SK-MEL-5 (cell line): ENCODE results near the gene TBC1D24. TPM values are rescaled to one million over a fixed set of nuclear protein-coding genes. Genes with fewer than 3 reads are reported as not detected.
"Not testable (repeated sequence)": the region's sequence is repeated elsewhere in the genome, so short reads cannot be mapped to it uniquely, and the experiment has no call there.

Experiments
- DNase-seq: peaks from one replicate; pipeline ENCODE4 v3.0.0-alpha.2; 2016; ENCODE audit warnings: low read depth, low spot score
- in situ Hi-C: cut with HindIII; loops from 2 replicates; pipeline ENCODE4 v1.10.0; 2016; ENCODE audit warnings: low sequenced_read_pairs, high pct_unique_total_duplicates, low pct_unique_long_range_greater_than_20kb
- polyA plus RNA-seq, 2 experiments: library from polyadenylated mRNA; depleted of rRNA; stranded (reverse); fragments of >200 nt; gene quantifications; 2 replicates each; pipeline ENCODE4 v1.2.3, GENCODE V29; 2015
- total RNA-seq: library from RNA; depleted of rRNA; stranded (reverse); fragments of >200 nt; shearing (Covaris generic); gene quantifications from 2 replicates; pipeline ENCODE4 v1.2.3, GENCODE V29; 2014; rRNA removed

Gene TBC1D24
- 5.7 and 9.3 TPM in 2 replicates for total RNA-seq
- polyA plus RNA-seq (2015; cell fraction: cytosol; rRNA removed): 6.3 and 8.0 TPM in 2 replicates
- 12.2 and 21.0 TPM in 2 replicates for polyA plus RNA-seq (2015; cell fraction: nucleus; rRNA removed)

- peak; percentile 82 for DNase-seq
- in situ Hi-C loops: no loop called here
These were observed at the start of gene TBC1D24 for GRCh38 chr16:2474877-2475412. TSS of gene TBC1D24 (plus strand) at chr16:2475127. CDS start at chr16:2496149, 21,022 bp downstream.

DNA sequence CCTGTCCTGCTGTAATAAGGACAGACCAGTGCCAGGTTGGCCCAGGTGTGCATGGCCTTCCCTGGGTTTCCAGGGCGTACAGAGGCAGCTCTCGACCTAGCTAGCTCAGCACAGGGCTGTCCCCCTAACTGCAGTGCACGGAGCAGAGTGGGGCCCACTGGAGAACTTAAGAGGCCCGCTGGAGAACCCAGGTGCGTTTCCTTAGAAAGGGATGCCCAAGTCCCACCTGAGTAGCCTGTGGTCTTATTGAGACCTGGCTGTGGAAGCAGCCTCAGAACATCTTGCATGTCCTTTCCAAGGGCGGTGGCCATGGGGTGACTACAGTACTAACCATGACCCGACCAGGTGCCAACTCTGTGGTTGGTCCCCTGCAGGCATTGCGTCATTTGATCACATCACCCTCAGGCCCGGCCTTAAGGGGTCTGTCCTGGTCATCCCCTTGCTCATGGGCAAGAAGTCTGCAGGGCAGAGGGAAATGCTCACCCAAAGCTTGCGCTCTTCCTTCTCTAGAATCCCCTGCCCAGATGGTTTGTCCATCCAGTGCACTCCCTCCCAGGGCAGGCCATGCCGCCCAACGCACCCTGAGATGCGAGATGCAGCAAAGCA, 49.0 kb upstream of the TBC1D24 start:
- DNase-seq: no peak
- in situ Hi-C loops: no loop called here

DNA sequence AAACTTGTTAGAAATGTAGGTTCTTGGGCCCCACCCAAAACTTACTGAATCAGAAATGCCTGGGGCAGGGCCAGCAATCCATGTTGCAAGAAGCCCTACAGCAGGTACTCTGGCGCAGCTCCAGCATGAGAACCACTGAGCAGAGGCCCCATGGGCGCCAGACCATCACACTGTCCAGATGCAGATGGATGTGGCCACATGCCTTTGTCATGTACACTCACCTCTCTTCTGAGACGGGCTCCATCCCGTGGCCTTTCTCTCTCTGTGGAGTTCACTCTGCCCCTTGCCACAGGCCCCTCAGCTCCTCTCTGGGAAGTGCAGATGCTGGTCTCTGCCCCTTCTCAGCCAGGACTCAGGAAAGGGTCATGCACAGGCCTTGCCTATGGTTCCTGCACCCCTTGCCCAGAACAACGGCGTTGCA, 48.0 kb upstream of the TBC1D24 start:
- in situ Hi-C loops: no loop called here
- no peak for DNase-seq

DNA sequence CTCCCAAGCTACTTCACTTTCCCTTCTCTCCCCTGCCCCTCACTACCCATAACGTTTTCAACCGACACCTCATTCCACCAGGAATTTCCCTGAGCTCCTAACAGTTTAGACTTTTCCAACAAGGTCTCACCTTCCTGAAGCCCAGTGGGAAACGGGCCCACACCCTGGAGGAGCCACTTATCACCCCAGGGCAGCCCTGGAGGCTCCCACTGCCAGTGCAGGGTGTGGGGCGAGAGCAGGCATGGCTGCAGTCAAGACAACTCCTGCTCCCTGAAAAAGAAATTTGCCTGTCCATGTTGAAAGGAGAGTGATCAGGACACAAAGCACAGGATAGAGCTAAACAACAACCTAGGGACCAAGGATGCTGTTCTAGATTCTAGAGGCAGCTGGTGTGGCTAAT, 47.4 kb upstream of the TBC1D24 start:
- no peak for DNase-seq
- in situ Hi-C loops: no loop called here

GRCh38 chr16:2428051-2428783, 46.7 kb upstream of the TBC1D24 start:
- DNase-seq: no peak
- in situ Hi-C loops: no loop called here

- in situ Hi-C loops: no loop called here
- no peak for DNase-seq
These were observed 46.2 kb upstream of the TBC1D24 start for GRCh38 chr16:2428784-2429033.

GRCh38 chr16:2429034-2429770, 45.7 kb upstream of the TBC1D24 start, which contains the start of gene CCNF:
TSS of gene CCNF (plus strand) at chr16:2429447. CDS start at chr16:2429482, 35 bp downstream.
- DNase-seq: peak; percentile 92
- in situ Hi-C loops: no loop called here

DNA sequence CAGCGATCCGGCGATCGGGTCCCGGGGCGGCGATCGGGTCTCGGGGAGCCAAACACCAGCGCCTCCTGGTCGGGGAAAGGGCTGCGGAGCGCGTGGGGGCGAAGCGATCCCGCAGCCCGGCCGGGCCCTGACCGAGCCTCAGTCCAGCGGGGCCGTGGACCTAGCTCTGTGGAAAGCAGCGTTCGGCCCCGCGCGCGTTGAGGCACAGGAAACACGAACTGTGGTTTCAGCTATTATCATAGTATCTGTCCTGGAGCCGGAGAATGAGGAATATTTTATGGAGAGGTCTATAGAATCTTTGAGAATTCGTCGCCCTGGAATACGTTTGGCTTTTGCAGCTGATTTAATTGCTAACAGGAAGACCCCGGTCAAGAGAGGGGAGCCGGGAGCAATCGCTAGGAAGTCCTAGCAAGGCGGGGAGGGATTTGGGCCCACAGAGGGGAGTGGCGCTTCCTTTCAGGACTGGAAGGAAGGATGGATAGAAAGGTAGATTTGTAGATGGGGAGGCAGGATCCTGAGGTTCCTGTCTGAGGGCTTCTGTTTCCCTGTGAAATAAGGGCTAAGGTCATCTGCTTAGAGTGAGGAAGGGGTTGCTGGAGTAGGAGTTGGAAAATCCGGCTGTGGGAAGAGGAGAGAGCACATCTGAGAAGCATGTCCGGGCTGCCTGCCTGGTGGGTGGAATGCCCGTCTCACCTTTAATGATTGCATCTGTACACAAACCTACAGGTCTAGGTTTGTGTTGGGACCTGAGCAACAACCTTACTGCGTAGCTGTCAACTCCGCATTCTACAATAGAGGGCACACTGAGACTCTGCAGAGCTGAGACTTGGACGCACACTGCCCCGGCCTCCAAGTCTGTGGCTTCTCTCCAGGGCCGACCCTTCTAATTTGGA, 44.9 kb upstream of the TBC1D24 start:
- DNase-seq: peak; percentile 24
- in situ Hi-C loops: no loop called here

DNA sequence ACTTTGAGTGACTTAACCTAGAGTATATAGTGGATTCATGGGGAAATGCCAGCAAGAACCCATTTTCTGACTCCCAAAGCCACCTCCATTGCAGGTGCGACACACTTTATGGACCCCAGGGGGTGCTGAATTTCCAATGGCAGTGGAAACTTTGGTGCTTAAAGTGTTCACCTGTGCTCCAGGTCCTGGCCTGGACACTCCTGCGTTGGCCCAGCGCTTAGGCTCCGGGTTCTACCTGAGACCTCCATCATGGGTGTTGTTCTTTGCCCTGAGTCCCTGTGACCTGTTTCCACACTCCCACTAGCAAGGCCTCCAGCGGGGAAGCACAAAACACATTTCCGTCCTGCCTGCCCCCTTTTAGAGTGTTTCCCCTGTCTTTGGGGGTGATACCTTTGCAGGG, 42.6 kb upstream of the TBC1D24 start:
- DNase-seq: no peak
- in situ Hi-C loops: no loop called here

DNA sequence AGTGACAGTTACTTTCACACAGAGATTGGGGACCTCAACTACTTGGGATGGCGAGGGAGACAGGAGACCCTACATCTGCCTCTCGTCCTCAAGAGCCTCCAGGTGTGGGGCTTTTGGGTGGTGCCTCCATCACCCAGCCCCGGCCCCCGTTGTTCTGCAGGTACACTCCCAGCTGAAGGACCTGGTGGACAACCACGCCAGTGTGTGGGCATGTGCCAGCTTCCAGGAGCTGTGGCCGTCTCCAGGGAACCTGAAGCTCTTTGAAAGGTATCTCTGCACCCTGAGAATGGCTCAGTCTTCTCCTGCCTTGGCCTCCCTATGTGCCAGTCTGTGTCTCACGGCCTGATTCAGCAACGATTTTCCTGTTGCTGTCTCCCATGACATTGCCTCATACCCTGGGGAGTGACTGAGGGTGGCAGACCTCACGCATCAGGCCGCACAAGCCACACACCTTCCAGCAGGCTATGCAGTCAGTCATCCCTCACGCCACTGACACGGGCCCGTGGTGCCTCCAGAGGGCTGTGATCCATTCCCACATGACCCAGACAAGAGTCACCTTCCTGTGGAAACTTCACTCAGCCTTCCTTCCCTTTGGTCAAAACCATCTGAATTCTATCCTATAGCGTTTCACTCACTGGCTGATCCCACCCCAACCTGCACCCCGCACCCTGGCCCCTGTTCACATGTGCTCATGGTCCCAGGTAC, 42.0 kb upstream of the TBC1D24 start:
- DNase-seq: no peak
- in situ Hi-C loops: no loop called here

GRCh38 chr16:2435236-2435635, 39.7 kb upstream of the TBC1D24 start:
- in situ Hi-C loops, DNase-seq: not testable (repeated sequence)

DNA sequence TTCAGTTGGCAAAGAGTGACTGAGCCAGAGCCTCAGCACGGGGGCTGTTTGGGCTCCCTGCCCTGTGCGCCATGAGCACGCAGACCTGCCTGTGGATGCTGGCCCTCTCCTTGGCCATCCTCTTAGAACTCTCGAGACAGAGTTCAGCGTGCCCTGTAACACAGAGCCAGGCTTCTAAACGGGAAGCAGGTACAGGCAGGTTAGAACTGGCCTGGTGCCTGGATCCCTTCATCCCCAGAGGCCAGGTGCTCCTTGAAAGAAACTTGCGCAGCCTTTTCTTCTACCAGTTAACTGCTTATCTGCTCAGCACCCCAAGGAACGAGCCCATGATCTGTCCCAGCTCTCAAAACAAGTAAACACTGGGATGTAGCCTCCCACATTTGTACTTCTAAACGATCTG, 38.8 kb upstream of the TBC1D24 start:
- in situ Hi-C loops: no loop called here
- no peak for DNase-seq

DNA sequence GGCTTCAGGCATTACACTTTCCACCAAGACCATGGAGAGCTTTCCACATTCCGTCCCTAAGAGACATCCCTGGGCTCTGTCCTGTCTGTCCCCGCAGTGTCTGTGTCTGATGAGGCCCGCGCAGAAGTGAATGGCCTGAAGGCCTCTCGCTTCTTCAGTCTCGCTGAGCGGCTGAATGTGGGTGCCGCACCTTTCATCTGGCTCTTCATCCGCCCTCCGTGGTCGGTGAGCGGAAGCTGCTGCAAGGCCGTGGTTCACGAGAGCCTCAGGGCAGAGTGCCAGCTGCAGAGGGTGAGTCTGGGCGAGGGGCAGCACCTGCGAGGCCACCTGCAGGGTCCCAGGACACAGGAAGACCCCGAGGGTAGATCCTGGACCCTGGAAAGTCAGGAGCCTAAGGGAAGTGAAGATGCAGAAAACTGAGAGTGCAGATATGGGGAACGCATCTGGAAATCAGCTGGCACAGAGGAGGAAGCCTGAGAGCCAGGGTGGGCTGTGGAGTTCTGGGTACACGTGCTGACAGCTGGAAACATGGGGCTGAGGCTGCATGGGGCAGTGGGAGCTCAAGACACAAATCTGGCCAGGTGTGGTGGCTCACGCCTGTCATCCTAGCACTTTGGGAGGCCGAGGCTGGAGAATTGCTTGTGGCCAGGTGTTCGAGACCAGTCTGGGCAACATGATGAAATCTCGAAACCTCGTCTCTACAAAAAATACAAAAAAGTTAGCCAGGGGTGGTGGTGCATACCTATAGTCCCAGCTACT, 37.7 kb upstream of the TBC1D24 start:
- in situ Hi-C loops: no loop called here
- no peak for DNase-seq

- no peak for DNase-seq
- in situ Hi-C loops: no loop called here
These were observed 36.8 kb upstream of the TBC1D24 start for GRCh38 chr16:2438121-2438520.

- DNase-seq: no peak
- in situ Hi-C loops: no loop called here
These were observed 35.3 kb upstream of the TBC1D24 start for GRCh38 chr16:2439598-2439997.

- DNase-seq, in situ Hi-C loops: not testable (repeated sequence)
These were observed 33.7 kb upstream of the TBC1D24 start for GRCh38 chr16:2441143-2441804.
